HG03439 (cell line): Measurements from ENCODE around the gene RAB25.
"Not testable (repeated sequence)": the region's sequence is repeated elsewhere in the genome, so short reads cannot be mapped to it uniquely, and the experiment has no call there.

Source experiments
- ATAC-seq: cut with Tn5 transposase; IDR thresholded peaks from one replicate; pipeline ENCODE4 v1.9.1; 2021; ENCODE audit warnings: mild to moderate bottlenecking, moderate library complexity; ENCODE audit not compliant: unreplicated experiment

The RAB25 gene

DNA sequence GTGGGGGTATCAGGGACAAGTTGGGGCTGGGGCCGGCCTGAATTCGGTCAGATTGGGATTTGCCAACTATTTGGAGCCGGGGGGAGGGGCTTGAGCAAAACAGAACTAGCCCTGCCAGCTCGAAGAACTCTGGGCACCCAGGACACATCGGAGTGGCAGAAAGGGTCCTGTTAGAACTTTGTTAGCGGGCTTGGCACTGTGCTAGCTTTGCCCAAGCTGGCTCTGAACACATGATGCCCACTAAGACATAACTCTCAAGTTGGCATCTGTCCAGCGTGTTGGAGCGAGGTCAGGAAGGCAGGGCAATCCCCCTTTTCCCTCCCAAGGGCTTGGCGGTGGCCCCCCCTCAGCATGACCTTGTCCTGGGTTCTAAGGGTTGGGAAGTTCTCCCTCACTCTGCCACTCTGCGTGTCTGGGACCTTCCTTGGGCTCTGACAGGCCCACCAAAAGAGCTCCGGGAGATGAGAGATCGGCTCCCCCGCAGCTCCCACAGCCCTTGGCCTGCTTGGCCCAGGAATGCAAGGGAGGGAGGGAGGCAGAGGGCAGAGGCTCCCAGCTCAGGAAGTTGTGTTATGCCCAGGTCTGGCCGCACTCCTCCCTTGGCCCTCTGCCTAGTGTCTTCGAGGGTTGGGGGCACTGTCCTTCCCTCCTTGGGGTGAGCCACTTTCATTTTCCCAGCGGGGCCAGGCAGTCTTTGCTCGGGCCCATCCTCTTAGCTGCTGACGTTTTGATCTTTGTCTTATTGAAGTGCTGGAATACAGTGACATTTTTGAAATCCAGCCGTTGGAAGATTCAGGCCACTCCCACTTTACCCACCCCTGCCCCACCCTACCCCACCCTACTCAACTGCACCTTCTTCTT lies 54.8 kb downstream of the RAB25 start:
- ATAC-seq: no peak

DNA sequence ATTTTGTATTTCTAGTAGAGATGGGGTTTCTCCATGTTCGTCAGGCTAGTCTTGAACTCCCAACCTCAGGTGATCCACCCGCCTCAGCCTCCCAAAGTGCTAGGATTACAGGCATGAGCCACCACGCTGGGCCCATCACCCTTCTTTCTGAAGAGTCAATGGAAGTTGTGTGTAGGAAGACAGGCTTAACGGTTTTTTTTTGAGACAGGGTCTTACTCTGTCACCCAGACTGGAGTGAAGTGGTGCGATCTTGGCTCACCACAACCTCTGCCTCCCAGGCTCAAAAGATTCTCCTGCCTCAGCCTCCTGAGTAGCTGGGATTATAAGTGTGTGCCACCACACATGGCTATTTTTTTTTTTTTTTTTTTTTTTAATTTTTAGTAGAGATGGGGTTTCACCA lies 55.8 kb downstream of the RAB25 start:
- ATAC-seq: not testable (repeated sequence)

DNA sequence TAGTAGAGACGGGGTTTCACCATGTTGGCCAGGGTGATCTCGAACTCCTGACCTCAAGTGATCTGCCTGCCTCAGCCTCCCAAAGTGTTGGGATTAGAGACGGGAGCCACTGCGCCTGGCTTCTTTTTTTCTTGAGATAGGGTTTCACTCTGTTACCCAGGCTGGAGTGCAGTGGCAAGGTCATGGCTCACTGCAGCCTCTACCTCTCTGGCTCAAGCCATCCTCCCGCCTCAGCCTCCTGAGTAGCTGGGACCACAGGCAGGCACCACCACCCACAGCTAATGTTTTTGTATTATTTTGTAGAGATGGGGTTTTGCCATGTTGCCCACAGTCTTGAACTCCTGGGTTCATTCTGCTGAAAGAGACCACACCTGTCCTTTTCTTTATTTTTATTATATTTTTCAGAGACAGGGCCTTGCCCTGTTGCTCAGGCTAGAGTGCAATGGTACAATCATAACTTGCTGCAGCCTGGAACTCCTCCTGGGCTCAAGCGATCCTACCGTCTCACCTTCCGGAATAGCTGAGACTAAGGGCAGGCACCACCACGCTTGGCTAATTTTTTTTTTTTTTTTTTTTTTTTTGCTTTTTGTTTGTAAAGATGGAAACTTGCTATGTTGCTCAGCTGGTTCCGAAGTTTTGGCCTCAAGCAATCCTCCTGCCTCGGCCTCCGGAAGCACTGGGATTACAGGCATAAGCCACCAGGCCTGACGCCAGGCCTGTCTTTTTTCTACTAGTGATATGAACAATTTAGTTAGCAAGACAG lies 56.6 kb downstream of the RAB25 start:
- no peak for ATAC-seq

DNA sequence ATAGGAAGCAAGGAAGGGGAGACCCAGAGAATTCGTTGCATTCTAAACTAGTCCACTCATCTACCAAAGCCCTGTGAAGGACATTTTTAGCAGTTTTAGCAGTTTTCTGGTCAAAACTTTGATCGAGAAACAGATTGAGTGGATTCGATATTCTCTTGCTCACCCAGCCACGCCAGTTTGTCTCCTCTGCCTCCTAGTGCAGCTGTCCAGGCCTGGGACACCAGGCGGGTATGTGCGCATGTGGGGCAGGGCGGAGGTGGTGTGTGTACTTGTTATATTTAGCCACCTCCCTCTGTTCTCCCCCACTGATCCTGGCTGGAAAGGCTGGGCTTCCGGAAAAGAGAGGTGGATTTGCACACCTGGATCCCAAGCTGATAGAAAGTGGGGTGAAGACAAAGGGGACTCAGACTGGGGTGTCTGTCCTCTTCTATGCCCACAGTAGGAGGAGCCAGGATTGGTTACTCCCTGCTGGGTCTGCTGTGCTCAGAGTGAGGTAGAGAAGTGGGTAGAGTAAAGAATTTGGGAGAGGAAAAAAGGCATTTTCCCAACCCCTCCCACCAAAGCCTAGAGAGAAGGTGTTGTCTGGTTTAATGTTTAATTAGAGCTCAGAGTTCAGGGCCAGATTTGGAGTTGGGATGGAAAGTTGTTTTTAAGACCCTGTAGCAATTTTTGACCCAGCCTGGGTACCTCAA lies 57.4 kb downstream of the RAB25 start:
- no peak for ATAC-seq

DNA sequence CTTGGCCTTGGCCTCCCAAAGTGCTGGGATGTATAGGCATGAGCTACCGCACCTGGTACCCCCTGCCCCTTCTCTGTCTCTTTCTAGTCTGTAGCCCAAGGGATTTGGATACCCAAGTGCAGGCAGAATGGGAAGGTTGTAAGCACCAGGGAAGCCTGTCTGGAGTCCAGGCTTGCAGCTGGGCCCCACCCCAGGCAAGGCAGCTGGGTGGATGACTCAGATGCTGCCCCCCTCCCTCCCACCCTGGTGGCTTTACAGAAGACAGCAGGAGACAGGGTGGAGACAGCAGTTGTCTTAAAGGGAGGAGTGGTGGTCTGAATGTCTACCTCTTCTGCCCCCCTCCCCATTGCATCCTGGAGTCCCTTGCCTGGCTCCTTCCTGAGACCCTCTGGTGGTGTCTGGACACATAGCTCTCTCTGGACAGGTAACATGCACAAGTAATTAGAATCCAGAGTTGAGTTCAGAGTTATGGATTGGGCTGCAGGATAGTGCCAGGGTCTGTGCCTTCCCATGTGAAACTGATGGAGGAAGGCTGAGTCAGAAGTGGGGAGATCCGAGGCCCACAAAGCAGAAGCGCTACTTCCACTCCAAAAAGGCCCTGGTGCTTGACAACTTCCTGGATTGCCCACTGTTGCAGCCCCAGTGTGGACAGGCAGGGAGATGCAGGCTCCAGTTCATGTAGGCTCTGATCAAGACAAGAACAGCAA lies 58.7 kb downstream of the RAB25 start:
- ATAC-seq: no peak
